ENCODE data around the gene TMEFF1.

The TMEFF1 gene

GRCh38 chr9:100580257-100580656 lies 107.3 kb downstream of the TMEFF1 start:
- no peaks in the 10 kb centered on the region for H3K9me3 ChIP-seq (ENCODE audit: insufficient read depth, low read length)
- TF ChIP-seq EZH2phosphoT487 (conservative IDR thresholded peaks at IDR 0.05; ENCODE audit: low read length), result no peak
- TF ChIP-seq, protein P1, sequence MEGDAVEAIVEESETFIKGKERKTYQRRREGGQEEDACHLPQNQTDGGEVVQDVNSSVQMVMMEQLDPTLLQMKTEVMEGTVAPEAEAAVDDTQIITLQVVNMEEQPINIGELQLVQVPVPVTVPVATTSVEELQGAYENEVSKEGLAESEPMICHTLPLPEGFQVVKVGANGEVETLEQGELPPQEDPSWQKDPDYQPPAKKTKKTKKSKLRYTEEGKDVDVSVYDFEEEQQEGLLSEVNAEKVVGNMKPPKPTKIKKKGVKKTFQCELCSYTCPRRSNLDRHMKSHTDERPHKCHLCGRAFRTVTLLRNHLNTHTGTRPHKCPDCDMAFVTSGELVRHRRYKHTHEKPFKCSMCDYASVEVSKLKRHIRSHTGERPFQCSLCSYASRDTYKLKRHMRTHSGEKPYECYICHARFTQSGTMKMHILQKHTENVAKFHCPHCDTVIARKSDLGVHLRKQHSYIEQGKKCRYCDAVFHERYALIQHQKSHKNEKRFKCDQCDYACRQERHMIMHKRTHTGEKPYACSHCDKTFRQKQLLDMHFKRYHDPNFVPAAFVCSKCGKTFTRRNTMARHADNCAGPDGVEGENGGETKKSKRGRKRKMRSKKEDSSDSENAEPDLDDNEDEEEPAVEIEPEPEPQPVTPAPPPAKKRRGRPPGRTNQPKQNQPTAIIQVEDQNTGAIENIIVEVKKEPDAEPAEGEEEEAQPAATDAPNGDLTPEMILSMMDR (IDR thresholded peaks at IDR 0.05; ENCODE audit: insufficient read depth, low read length, poor library complexity, severe bottlenecking), result no peak
- H3K9ac ChIP-seq (ENCODE audit: low read length), result no peak overlapping the region
- H3K27ac ChIP-seq (ENCODE audit: low read depth, low read length), result no peak overlapping the region
- no peaks in the 10 kb centered on the region for H3K36me3 ChIP-seq (ENCODE audit: low read length)
- H3K4me2 ChIP-seq (ENCODE audit: low read depth, low read length, poor library complexity, severe bottlenecking), result no peak overlapping the region
- H3K4me3 ChIP-seq (ENCODE audit: insufficient read depth, low read length, poor library complexity, severe bottlenecking), result no peak overlapping the region
- H3K79me2 ChIP-seq (ENCODE audit: insufficient read depth, low read length), result no peaks in the 10 kb centered on the region
- H3K27me3 ChIP-seq (ENCODE audit: low read length), result no peaks in the 10 kb centered on the region
- no peaks in the 10 kb centered on the region for H4K20me1 ChIP-seq (ENCODE audit: low read depth, low read length)
- no peak overlapping the region for H2AFZ ChIP-seq (ENCODE audit: low read depth, low read length, severe bottlenecking)
- no peaks in the 10 kb centered on the region for H3F3A ChIP-seq (ENCODE audit: insufficient read depth)
- H3K9me2 ChIP-seq (replicated peaks; ENCODE audit: insufficient read depth, low read length), result no peaks in the 10 kb centered on the region

DNA sequence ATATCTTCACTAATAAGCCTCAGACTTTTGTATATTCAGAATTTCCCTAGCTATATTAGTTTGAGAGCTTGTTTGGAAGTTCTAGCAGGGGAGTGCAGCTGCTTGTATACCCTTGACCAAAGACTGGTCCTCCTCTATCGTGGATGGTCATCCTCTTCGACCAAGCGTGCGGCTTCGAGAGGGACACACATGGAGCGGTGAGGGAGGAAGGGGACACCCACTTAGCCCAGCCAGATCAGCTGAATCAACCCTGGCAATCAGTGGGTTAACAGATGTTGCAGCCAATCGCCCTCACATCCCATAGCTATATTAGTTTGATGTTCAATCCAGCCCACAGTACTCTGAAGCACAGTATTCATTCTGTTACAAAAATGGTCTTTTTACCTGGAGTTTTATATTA lies 108.1 kb downstream of the TMEFF1 start:
- no peak overlapping the region for H3K27ac ChIP-seq (ENCODE audit: low read depth, low read length)
- no peak overlapping the region for H2AFZ ChIP-seq (ENCODE audit: low read depth, low read length, severe bottlenecking)
- H4K20me1 ChIP-seq (ENCODE audit: low read depth, low read length), result no peaks in the 10 kb centered on the region
- no peaks in the 10 kb centered on the region for H3K79me2 ChIP-seq (ENCODE audit: insufficient read depth, low read length)
- H3K36me3 ChIP-seq (ENCODE audit: low read length), result no peaks in the 10 kb centered on the region
- no peaks in the 10 kb centered on the region for H3K27me3 ChIP-seq (ENCODE audit: low read length)
- no peak overlapping the region for H3K9ac ChIP-seq (ENCODE audit: low read length)
- no peaks in the 10 kb centered on the region for H3K9me3 ChIP-seq (ENCODE audit: insufficient read depth, low read length)
- H3F3A ChIP-seq (ENCODE audit: insufficient read depth), result no peaks in the 10 kb centered on the region
- H3K4me3 ChIP-seq (ENCODE audit: insufficient read depth, low read length, poor library complexity, severe bottlenecking), result no peak overlapping the region
- H3K4me2 ChIP-seq (ENCODE audit: low read depth, low read length, poor library complexity, severe bottlenecking), result no peak overlapping the region
- no peak for TF ChIP-seq EZH2phosphoT487 (conservative IDR thresholded peaks at IDR 0.05; ENCODE audit: low read length)
- TF ChIP-seq, protein P1 (IDR thresholded peaks at IDR 0.05; ENCODE audit: insufficient read depth, low read length, poor library complexity, severe bottlenecking), result no peak
- no peaks in the 10 kb centered on the region for H3K9me2 ChIP-seq (replicated peaks; ENCODE audit: insufficient read depth, low read length)

- Histone ChIP-seq H3K9ac (ENCODE audit: low read length) (no peak overlapping the region), H4K20me1 (ENCODE audit: low read depth, low read length) (no peaks in the 10 kb centered on the region), H3K9me3 (ENCODE audit: insufficient read depth, low read length) (no peaks in the 10 kb centered on the region), H3K79me2 (ENCODE audit: insufficient read depth, low read length) (no peaks in the 10 kb centered on the region), H3K4me2 (ENCODE audit: low read depth, low read length, poor library complexity, severe bottlenecking) (no peak overlapping the region), H3F3A (ENCODE audit: insufficient read depth) (no peaks in the 10 kb centered on the region), H3K27ac (ENCODE audit: low read depth, low read length) (no peak overlapping the region), H3K9me2 (replicated peaks; ENCODE audit: insufficient read depth, low read length) (no peaks in the 10 kb centered on the region), H3K27me3 (ENCODE audit: low read length) (no peaks in the 10 kb centered on the region), H3K36me3 (ENCODE audit: low read length) (no peaks in the 10 kb centered on the region), H2AFZ (ENCODE audit: low read depth, low read length, severe bottlenecking) (no peak overlapping the region), H3K4me3 (ENCODE audit: insufficient read depth, low read length, poor library complexity, severe bottlenecking) (no peak overlapping the region)
- TF ChIP-seq EZH2phosphoT487 (conservative IDR thresholded peaks at IDR 0.05; ENCODE audit: low read length), result no peak
- TF ChIP-seq, protein P1 (IDR thresholded peaks at IDR 0.05; ENCODE audit: insufficient read depth, low read length, poor library complexity, severe bottlenecking), result no peak
These were observed 108.7 kb downstream of the TMEFF1 start for GRCh38 chr9:100581661-100582060.

All from SU-DHL-6 (cell line).